ENCODE measurements around the gene WDR70.

The WDR70 gene

DNA sequence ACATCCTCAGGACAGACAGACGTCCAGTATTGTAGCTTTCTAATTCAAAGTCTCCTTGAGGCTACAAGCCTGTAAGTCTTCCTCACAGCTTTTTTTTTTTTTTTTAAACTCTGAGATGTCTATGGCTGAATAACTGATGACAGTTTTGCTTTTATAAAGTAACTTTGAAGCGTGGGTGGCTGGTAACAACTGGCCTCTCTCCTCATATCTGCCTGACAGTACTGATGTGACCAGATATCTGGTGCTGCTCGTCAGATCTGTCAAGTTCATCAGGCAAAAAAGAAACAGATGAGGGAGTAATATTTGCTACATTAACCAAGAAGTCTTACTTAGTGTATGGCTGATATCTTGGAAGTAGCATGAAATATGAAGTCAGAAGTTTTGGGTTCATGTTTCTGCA lies 388.1 kb downstream of the WDR70 start:
- TF ChIP-seq POU2F2 (IDR thresholded peaks at IDR 0.05; ENCODE audit: low read depth, low read length): no peak
- no peak for TF ChIP-seq POLR2A (IDR thresholded peaks at IDR 0.05; ENCODE audit: low read depth, low read length)
- no peak for TF ChIP-seq SPI1 (IDR thresholded peaks at IDR 0.05; ENCODE audit: low read depth, low read length)
- TF ChIP-seq PAX5 (IDR thresholded peaks at IDR 0.05; ENCODE audit: insufficient read depth, low read length, severe bottlenecking): no peak
- TF ChIP-seq TAF1 (IDR thresholded peaks at IDR 0.05; ENCODE audit: low read depth, low read length): no peak
- no peak for TF ChIP-seq POLR2AphosphoS5 (IDR thresholded peaks at IDR 0.05; ENCODE audit: low read depth, low read length)
- no peak for DNase-seq (ENCODE audit: insufficient read length, low spot score)
- FAIRE-seq: no peak

- TF ChIP-seq TAF1 (IDR thresholded peaks at IDR 0.05; ENCODE audit: low read depth, low read length): no peak
- no peak for TF ChIP-seq SPI1 (IDR thresholded peaks at IDR 0.05; ENCODE audit: low read depth, low read length)
- TF ChIP-seq POU2F2 (IDR thresholded peaks at IDR 0.05; ENCODE audit: low read depth, low read length): no peak
- no peak for TF ChIP-seq POLR2AphosphoS5 (IDR thresholded peaks at IDR 0.05; ENCODE audit: low read depth, low read length)
- TF ChIP-seq POLR2A (IDR thresholded peaks at IDR 0.05; ENCODE audit: low read depth, low read length): no peak
- no peak for TF ChIP-seq PAX5 (IDR thresholded peaks at IDR 0.05; ENCODE audit: insufficient read depth, low read length, severe bottlenecking)
- DNase-seq (ENCODE audit: insufficient read length, low spot score): no peak
- no peak for FAIRE-seq
Observed at GRCh38 chr5:37767961-37768360, 388.8 kb downstream of the WDR70 start.

GRCh38 chr5:37768371-37768770 lies 389.3 kb downstream of the WDR70 start:
- DNase-seq (ENCODE audit: insufficient read length, low spot score): no peak
- TF ChIP-seq TAF1 (IDR thresholded peaks at IDR 0.05; ENCODE audit: low read depth, low read length): no peak
- TF ChIP-seq SPI1 (IDR thresholded peaks at IDR 0.05; ENCODE audit: low read depth, low read length): no peak
- TF ChIP-seq PAX5 (IDR thresholded peaks at IDR 0.05; ENCODE audit: insufficient read depth, low read length, severe bottlenecking): no peak
- TF ChIP-seq POLR2AphosphoS5 (IDR thresholded peaks at IDR 0.05; ENCODE audit: low read depth, low read length): no peak
- no peak for TF ChIP-seq POU2F2 (IDR thresholded peaks at IDR 0.05; ENCODE audit: low read depth, low read length)
- TF ChIP-seq POLR2A (IDR thresholded peaks at IDR 0.05; ENCODE audit: low read depth, low read length): no peak
- FAIRE-seq: no peak

GRCh38 chr5:37769108-37769507 lies 390.0 kb downstream of the WDR70 start:
- TF ChIP-seq SPI1 (IDR thresholded peaks at IDR 0.05; ENCODE audit: low read depth, low read length) (no peak), TAF1 (IDR thresholded peaks at IDR 0.05; ENCODE audit: low read depth, low read length) (no peak), PAX5 (IDR thresholded peaks at IDR 0.05; ENCODE audit: insufficient read depth, low read length, severe bottlenecking) (no peak)
- DNase-seq (ENCODE audit: insufficient read length, low spot score) (no peak), FAIRE-seq (no peak)

- FAIRE-seq (no peak), DNase-seq (ENCODE audit: insufficient read length, low spot score) (no peak)
- TF ChIP-seq TAF1 (IDR thresholded peaks at IDR 0.05; ENCODE audit: low read depth, low read length) (no peak), SPI1 (IDR thresholded peaks at IDR 0.05; ENCODE audit: low read depth, low read length) (no peak), POU2F2 (IDR thresholded peaks at IDR 0.05; ENCODE audit: low read depth, low read length) (no peak), PAX5 (IDR thresholded peaks at IDR 0.05; ENCODE audit: insufficient read depth, low read length, severe bottlenecking) (no peak), POLR2AphosphoS5 (IDR thresholded peaks at IDR 0.05; ENCODE audit: low read depth, low read length) (no peak)
Observed at GRCh38 chr5:37769840-37770239, 390.7 kb downstream of the WDR70 start.

- DNase-seq (ENCODE audit: insufficient read length, low spot score): no peak
- FAIRE-seq: no peak
- no peak for TF ChIP-seq POLR2A (IDR thresholded peaks at IDR 0.05; ENCODE audit: low read depth, low read length)
- no peak for TF ChIP-seq POLR2AphosphoS5 (IDR thresholded peaks at IDR 0.05; ENCODE audit: low read depth, low read length)
- TF ChIP-seq POU2F2 (IDR thresholded peaks at IDR 0.05; ENCODE audit: low read depth, low read length): no peak
- TF ChIP-seq SPI1 (IDR thresholded peaks at IDR 0.05; ENCODE audit: low read depth, low read length): no peak
- no peak for TF ChIP-seq PAX5 (IDR thresholded peaks at IDR 0.05; ENCODE audit: insufficient read depth, low read length, severe bottlenecking)
- no peak for TF ChIP-seq TAF1 (IDR thresholded peaks at IDR 0.05; ENCODE audit: low read depth, low read length)
Observed at GRCh38 chr5:37770786-37771185, 391.7 kb downstream of the WDR70 start.

GRCh38 chr5:37771203-37771611 lies 392.1 kb downstream of the WDR70 start:
- DNase-seq (ENCODE audit: insufficient read length, low spot score) (no peak), FAIRE-seq (no peak)
- no peak for TF ChIP-seq TAF1 (IDR thresholded peaks at IDR 0.05; ENCODE audit: low read depth, low read length)
- no peak for TF ChIP-seq SPI1 (IDR thresholded peaks at IDR 0.05; ENCODE audit: low read depth, low read length)
- TF ChIP-seq POLR2AphosphoS5 (IDR thresholded peaks at IDR 0.05; ENCODE audit: low read depth, low read length): no peak
- no peak for TF ChIP-seq PAX5 (IDR thresholded peaks at IDR 0.05; ENCODE audit: insufficient read depth, low read length, severe bottlenecking)
- no peak for TF ChIP-seq POLR2A (IDR thresholded peaks at IDR 0.05; ENCODE audit: low read depth, low read length)
- TF ChIP-seq POU2F2 (IDR thresholded peaks at IDR 0.05; ENCODE audit: low read depth, low read length): no peak

DNA sequence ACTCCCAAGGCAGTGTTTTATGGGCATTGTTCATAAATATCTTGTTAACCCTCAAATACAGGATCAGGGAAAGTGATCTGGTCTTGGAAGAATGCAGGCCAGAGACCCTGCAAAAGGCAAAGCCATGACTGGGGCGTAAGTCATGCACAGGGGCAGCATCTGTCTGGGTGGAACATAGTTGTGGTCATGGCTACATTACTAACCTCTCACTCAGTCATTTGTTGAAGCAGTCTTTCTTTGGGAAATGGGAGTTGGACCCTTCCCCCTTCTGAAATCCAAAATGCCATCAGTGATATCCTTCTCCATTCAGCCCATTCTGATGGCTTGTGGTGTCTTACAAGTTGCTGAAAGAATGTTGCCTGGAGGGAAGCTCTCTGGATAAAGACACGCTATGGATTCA lies 392.6 kb downstream of the WDR70 start:
- FAIRE-seq (no peak), DNase-seq (ENCODE audit: insufficient read length, low spot score) (no peak)
- no peak for TF ChIP-seq POLR2A (IDR thresholded peaks at IDR 0.05; ENCODE audit: low read depth, low read length)
- TF ChIP-seq POLR2AphosphoS5 (IDR thresholded peaks at IDR 0.05; ENCODE audit: low read depth, low read length): no peak
- TF ChIP-seq POU2F2 (IDR thresholded peaks at IDR 0.05; ENCODE audit: low read depth, low read length): no peak
- no peak for TF ChIP-seq TAF1 (IDR thresholded peaks at IDR 0.05; ENCODE audit: low read depth, low read length)
- TF ChIP-seq PAX5 (IDR thresholded peaks at IDR 0.05; ENCODE audit: insufficient read depth, low read length, severe bottlenecking): no peak
- no peak for TF ChIP-seq SPI1 (IDR thresholded peaks at IDR 0.05; ENCODE audit: low read depth, low read length)

DNA sequence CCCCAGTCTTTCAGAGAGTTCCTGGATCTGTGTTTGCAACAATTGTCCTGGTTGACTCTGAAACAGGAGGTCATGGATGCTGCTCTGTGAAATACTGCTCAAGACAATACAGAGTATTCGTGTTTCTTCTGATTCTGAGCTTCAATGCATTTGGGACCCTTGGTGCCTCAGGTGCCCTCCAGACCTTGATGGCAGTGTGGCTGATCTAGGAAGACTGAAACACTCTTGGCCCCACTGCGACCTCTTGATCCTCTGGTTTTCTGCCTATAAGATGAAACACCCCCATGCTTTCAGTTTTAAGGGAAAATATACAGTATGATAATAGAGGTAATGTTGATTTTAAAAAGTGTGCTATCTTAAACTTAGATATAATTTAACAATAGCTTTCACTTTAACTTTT lies 393.1 kb downstream of the WDR70 start:
- FAIRE-seq: no peak
- DNase-seq (ENCODE audit: insufficient read length, low spot score): no peak
- TF ChIP-seq POU2F2 (IDR thresholded peaks at IDR 0.05; ENCODE audit: low read depth, low read length) (no peak), POLR2AphosphoS5 (IDR thresholded peaks at IDR 0.05; ENCODE audit: low read depth, low read length) (no peak), POLR2A (IDR thresholded peaks at IDR 0.05; ENCODE audit: low read depth, low read length) (no peak), PAX5 (IDR thresholded peaks at IDR 0.05; ENCODE audit: insufficient read depth, low read length, severe bottlenecking) (no peak), TAF1 (IDR thresholded peaks at IDR 0.05; ENCODE audit: low read depth, low read length) (no peak), SPI1 (IDR thresholded peaks at IDR 0.05; ENCODE audit: low read depth, low read length) (no peak)

DNA sequence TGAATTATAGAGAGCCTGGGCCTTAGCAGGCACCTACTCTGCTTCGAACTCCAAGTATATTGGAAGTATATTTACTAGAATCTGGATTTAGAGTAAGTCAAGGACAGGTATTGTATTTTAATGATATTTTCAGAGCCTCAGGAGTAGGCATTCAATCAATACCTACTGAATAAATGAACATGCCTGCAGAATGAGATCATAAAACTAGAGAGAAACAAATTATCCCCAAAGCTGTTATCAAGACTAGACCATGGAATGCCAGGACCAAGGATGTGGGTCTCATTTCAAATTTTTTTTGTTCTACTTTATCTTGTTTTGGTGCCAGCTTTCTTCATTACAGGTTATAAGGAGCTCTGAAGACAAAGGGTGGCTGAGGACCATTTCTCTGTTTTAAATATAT lies 394.7 kb downstream of the WDR70 start:
- FAIRE-seq: no peak
- no peak for DNase-seq (ENCODE audit: insufficient read length, low spot score)
- no peak for TF ChIP-seq POLR2A (IDR thresholded peaks at IDR 0.05; ENCODE audit: low read depth, low read length)
- no peak for TF ChIP-seq POLR2AphosphoS5 (IDR thresholded peaks at IDR 0.05; ENCODE audit: low read depth, low read length)
- TF ChIP-seq SPI1 (IDR thresholded peaks at IDR 0.05; ENCODE audit: low read depth, low read length): no peak
- TF ChIP-seq PAX5 (IDR thresholded peaks at IDR 0.05; ENCODE audit: insufficient read depth, low read length, severe bottlenecking): no peak
- no peak for TF ChIP-seq TAF1 (IDR thresholded peaks at IDR 0.05; ENCODE audit: low read depth, low read length)
- no peak for TF ChIP-seq POU2F2 (IDR thresholded peaks at IDR 0.05; ENCODE audit: low read depth, low read length)

All from GM12891 (cell line).